Activated CD8-positive, alpha-beta T cell treated with anti-CD3 and anti-CD28 coated beads for 36 hours (primary cell): ENCODE measurements around the gene FAM168A. TPM values are rescaled to one million over a fixed set of nuclear protein-coding genes. Genes with fewer than 3 reads are reported as not detected.

ENCODE experiments used
- ATAC-seq: fragments of 200-7000 bp; cut with Tn5 transposase; one replicate; pipeline ENCODE4 v1.10.0; 2021; ENCODE audit warnings: mild to moderate bottlenecking, moderate library complexity
- CTCF ChIA-PET: fragments of 350-600 bp; sonication (Branson Sonifier 250); formaldehyde crosslinking; loops from one replicate; lab custom pipeline; 2021; ENCODE audit warnings: antibody characterized with exemption; lab: Charles Lee
- POLR2A ChIA-PET: fragments of 350-600 bp; sonication (Branson Sonifier 250); formaldehyde crosslinking; loops from one replicate; lab custom pipeline; 2021; ENCODE audit warnings: antibody characterized with exemption; lab: Charles Lee
- DNase-seq: peaks from one replicate; pipeline ENCODE4 v3.0.0-alpha.2; 2020
- H3K27ac Mint-ChIP-seq: one replicate; pipeline ENCODE4 v1.8.0; 2021; ENCODE audit warnings: mild to moderate bottlenecking, mixed read lengths
- H3K27me3 Mint-ChIP-seq: one replicate; pipeline ENCODE4 v1.8.0; 2021; ENCODE audit warnings: mixed read lengths
- H3K36me3 Mint-ChIP-seq: one replicate; pipeline ENCODE4 v1.8.0; 2021; ENCODE audit warnings: low read depth, mixed read lengths
- H3K4me1 Mint-ChIP-seq: one replicate; pipeline ENCODE4 v1.8.0; 2021; ENCODE audit warnings: low read depth, mixed read lengths
- H3K4me3 Mint-ChIP-seq: one replicate; pipeline ENCODE4 v1.8.0; 2021; ENCODE audit warnings: mild to moderate bottlenecking, moderate library complexity, mixed read lengths
- H3K9me3 Mint-ChIP-seq: one replicate; pipeline ENCODE4 v1.8.0; 2021; ENCODE audit warnings: mixed read lengths
- CTCF ChIP-seq: fragments of 200-600 bp; IDR thresholded peaks from one replicate; pipeline ENCODE4 v1.8.0; 2022; ENCODE audit warnings: antibody characterized with exemption, mild to moderate bottlenecking
- intact Hi-C: fragments of 100-400 bp; cut with micrococcal nuclease; formaldehyde crosslinking; loops from one replicate; pipeline ENCODE4 v1.10.0; 2022
- total RNA-seq, 2 experiments: library from RNA; stranded (reverse); gene quantifications; one replicate each; pipeline ENCODE4 v1.2.3, GENCODE V29; 2021

FAM168A gene
- total RNA-seq, 2 experiments from 2014 or later, result 13.0 to 14.2 TPM

DNA sequence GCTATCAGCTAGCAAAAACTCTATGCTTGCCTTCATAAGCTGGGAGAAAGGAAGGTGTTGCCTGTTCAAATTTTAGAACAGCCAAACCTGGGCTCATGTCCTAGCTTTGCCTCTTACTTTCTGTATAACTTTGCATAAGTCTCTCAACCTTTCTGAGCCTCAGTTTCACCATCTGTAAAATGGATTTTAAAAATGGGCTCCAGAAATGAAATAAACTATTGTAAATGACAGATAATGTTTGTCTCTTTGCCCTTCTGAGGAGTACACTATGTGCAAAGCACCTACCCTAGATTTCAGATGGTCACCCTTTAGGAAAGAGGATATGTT lies 68.7 kb downstream of the FAM168A start:
- no peak overlapping the region for H3K27ac Mint-ChIP-seq
- TF ChIP-seq CTCF, result no peak

GRCh38 chr11:73528483-73529203 lies 69.3 kb downstream of the FAM168A start:
- Mint-ChIP-seq H3K9me3 (peaks cover 2% of the 10 kb centered on the region), H3K36me3 (no peaks in the 10 kb centered on the region), H3K4me1 (peaks cover 28% of the 10 kb centered on the region), H3K4me3 (no peak overlapping the region), H3K27ac (no peak overlapping the region), H3K27me3 (no peaks in the 10 kb centered on the region)
- DNase-seq, result no peak
- TF ChIP-seq CTCF, result no peak
- ChIA-PET CTCF (interaction anchor here (1.0 to 1.1 kb wide), 3 partner anchors 7 to 97 kb away, joined by 3 read pairs; no protein-coding TSS in a partner anchor), POLR2A (no interaction called here)
- intact Hi-C loops, result no loop called here
- ATAC-seq, result no peak

More for the DNA sequence above, 68.7 kb downstream of the FAM168A start:
- Mint-ChIP-seq H3K36me3 (no peaks in the 10 kb centered on the region), H3K4me3 (no peak overlapping the region), H3K4me1 (peaks cover 30% of the 10 kb centered on the region), H3K9me3 (peaks cover under 1% of the 10 kb centered on the region), H3K27me3 (no peaks in the 10 kb centered on the region)
- ChIA-PET POLR2A (no interaction called here), CTCF (no interaction called here)
- ATAC-seq (no peak), DNase-seq (no peak)
- intact Hi-C loops, result no loop called here

DNA sequence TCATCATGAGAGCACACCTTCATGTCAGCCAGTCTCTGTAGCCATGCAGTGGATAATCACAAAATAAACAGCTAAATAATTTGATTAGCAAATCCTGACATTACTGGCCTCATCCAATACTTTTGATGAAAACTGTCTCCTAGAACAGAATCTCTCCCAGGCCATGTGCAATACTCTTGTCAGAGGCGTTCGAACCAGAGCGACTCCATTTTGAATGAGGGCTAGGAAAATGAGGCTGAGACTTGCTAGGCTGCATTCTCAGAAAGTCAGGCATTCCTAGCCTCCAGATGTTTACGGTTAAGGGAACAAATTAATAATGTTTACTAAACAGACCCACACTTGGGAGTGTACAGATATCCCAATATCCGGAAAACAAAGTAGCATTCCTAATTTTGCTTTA lies 69.9 kb downstream of the FAM168A start:
- Mint-ChIP-seq H3K9me3 (peaks cover 2% of the 10 kb centered on the region), H3K27ac (no peak overlapping the region), H3K36me3 (no peaks in the 10 kb centered on the region), H3K4me1 (peaks cover 28% of the 10 kb centered on the region), H3K4me3 (no peak overlapping the region), H3K27me3 (no peaks in the 10 kb centered on the region)
- DNase-seq (no peak), ATAC-seq (no peak)
- CTCF ChIA-PET, result interaction anchor here (1.0 to 1.1 kb wide), 3 partner anchors 8 to 98 kb away, joined by 3 read pairs; no protein-coding TSS in a partner anchor
- intact Hi-C loops, result no loop called here
- POLR2A ChIA-PET, result interaction anchor here (0.9 kb wide), 1 partner anchor 133 kb away, joined by 3 read pairs; no protein-coding TSS in a partner anchor
- no peak for TF ChIP-seq CTCF

DNA sequence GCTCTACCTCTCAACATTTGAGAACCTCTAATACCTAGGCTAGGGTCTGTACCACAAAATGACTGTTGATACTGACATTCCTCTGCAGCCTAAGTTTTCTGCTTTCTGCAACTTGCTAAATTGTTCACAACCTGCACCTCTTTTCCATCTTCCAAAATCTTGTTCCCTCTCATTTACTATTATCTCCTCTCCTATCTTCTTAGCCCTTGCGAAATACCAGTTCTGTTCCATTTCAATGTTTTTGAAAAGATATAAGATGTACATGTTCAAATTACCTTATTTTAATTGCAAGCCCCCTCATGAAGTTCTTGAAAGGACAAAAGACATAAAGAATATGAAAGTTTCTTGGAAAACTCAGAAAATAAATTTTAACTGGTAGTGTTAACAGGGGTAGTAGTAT lies 72.3 kb downstream of the FAM168A start:
- DNase-seq (no peak), ATAC-seq (no peak)
- ChIA-PET POLR2A (no interaction called here), CTCF (interaction anchor here (0.8 kb wide), 1 partner anchor 100 kb away, joined by 3 read pairs; no protein-coding TSS in a partner anchor)
- Mint-ChIP-seq H3K27ac (no peak overlapping the region), H3K27me3 (no peaks in the 10 kb centered on the region), H3K36me3 (peaks cover 2% of the 10 kb centered on the region), H3K9me3 (peaks cover 2% of the 10 kb centered on the region), H3K4me1 (peaks cover 35% of the 10 kb centered on the region), H3K4me3 (no peak overlapping the region)
- no peak for TF ChIP-seq CTCF
- intact Hi-C loops, result no loop called here

DNA sequence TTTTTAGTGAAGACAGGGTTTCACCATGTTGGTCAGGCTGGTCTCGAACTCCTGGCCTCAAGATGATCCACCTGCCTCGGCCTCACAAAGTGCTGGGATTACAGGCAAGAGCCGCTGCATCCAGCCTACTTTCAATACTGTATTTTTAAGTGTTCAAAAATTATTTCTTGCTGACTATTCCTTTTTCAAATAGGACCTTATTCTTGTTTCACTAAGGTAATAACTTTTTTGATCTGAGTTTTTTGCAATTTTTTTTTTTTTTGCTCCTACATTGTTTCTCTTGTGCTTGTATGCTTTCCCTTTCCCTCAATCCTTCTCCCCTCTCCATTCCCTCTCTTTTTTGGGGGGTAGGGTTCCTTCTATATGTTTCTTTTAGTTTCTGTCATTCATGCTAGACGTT lies 73.1 kb downstream of the FAM168A start:
- H3K27ac Mint-ChIP-seq, result no peak overlapping the region
- H3K36me3 Mint-ChIP-seq, result peaks cover 2% of the 10 kb centered on the region

More for the DNA sequence above, 73.1 kb downstream of the FAM168A start:
- POLR2A ChIA-PET, result no interaction called here
- Mint-ChIP-seq H3K4me3 (no peak overlapping the region), H3K27me3 (no peaks in the 10 kb centered on the region), H3K4me1 (peaks cover 39% of the 10 kb centered on the region), H3K9me3 (peaks cover 2% of the 10 kb centered on the region)
- CTCF ChIA-PET, result no interaction called here
- no peak for DNase-seq
- ATAC-seq, result no peak
- intact Hi-C loops, result no loop called here
- no peak for TF ChIP-seq CTCF
